ENCODE measurements around the gene KIF24.

DNA sequence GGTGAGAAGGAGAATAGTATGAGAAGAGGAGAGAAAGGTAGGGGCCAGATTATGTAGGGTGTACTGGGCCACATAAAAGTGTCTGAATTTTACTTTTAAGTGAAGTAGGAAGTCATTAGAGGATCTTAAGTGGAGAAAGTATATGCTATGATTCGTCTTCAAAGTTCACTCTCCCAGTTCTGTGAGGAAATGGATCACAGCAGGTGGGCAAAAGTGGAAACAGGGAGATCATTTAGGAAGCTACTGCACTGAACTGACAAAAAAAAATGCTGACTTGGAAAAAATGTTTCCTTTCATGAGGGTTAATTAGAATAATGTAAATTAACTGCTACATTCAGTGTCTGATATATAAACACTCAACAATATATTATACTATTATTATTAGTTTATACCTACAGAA, 2.4 kb downstream of the KIF24 start:
- TF ChIP-seq CTCF (IDR thresholded peaks at IDR 0.05) (no peak), POLR2A (IDR thresholded peaks at IDR 0.05) (no peak)

Data from thyroid gland (tissue), 4 donors.